ENCODE data around the gene SLC16A2.

SLC16A2 gene

DNA sequence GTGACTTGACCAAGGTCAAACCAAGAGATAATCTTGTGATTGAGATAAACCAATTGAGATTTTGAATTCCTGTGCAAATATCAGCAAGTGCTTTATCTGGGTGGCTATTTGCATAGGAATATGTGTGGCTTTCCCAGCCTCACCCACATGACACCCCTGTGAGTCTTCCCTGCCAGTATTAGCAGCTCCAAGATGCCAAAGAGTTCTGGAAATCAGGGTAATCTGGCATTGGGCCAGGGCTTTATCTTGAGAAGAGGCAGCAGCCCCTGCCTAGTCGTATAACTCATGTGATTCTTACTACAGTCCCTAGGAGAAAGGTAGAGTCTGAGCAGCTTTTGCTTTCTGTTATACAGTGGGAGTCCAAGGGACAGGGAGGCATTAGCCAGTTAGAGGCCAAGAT, 105.5 kb downstream of the SLC16A2 start:
- Histone ChIP-seq H3K27ac (ENCODE audit: extremely low read depth, low read depth, low read length) (no peak overlapping the region), H3K4me3 (ENCODE audit: low read depth, low read length) (no peak overlapping the region), H3K4me1 (ENCODE audit: control insufficient read depth, insufficient read depth, low read length) (no peaks in the 10 kb centered on the region), H3K9me3 (ENCODE audit: control insufficient read depth, insufficient read depth, low read depth, low read length) (no peaks in the 10 kb centered on the region), H3K36me3 (ENCODE audit: control insufficient read depth in 2 of 2, insufficient read depth in 1 of 2, low read length in 2 of 2) (peaks cover 0 to 3% of the 10 kb centered on the region in 2 experiments; a peak in 1 of 3 replicates)
- ChIA-PET CTCF (interaction anchor here (1.0 to 2.5 kb wide), 2 partner anchors 33 to 107 kb away, joined by 4 to 7 read pairs; no protein-coding TSS in a partner anchor), POLR2A (no interaction called here)
- TF ChIP-seq MYNN (tag by site-specific recombination; IDR thresholded peaks at IDR 0.05; ENCODE audit: borderline replicate concordance) (no peak), ZNF837 (tag by site-specific recombination; IDR thresholded peaks at IDR 0.05) (no peak), KLF1 (tag by site-specific recombination; IDR thresholded peaks at IDR 0.05) (no peak), ZNF626 (tag by site-specific recombination; IDR thresholded peaks at IDR 0.05) (no peak), ZNF433 (tag by site-specific recombination; IDR thresholded peaks at IDR 0.05; ENCODE audit: low read depth) (no peak), SP3 (tag by site-specific recombination; IDR thresholded peaks at IDR 0.05) (no peak), ZFHX2 (tag by site-specific recombination; conservative IDR thresholded peaks at IDR 0.05) (no peak), ZNF792 (tag by site-specific recombination; IDR thresholded peaks at IDR 0.05) (no peak), ZNF155 (tag by site-specific recombination; IDR thresholded peaks at IDR 0.05) (no peak), ZNF623 (tag by site-specific recombination; IDR thresholded peaks at IDR 0.05) (no peak), BCL11A (tag by site-specific recombination; IDR thresholded peaks at IDR 0.05; ENCODE audit: low read depth) (no peak), ZNF548 (tag by site-specific recombination; IDR thresholded peaks at IDR 0.05) (no peak), ZNF146 (tag by site-specific recombination; IDR thresholded peaks at IDR 0.05) (no peak), ZFP37 (tag by site-specific recombination; IDR thresholded peaks at IDR 0.05) (no peak), ZNF549 (tag by site-specific recombination; IDR thresholded peaks at IDR 0.05) (no peak), ZNF202 (tag by site-specific recombination; IDR thresholded peaks at IDR 0.05; ENCODE audit: borderline replicate concordance) (no peak)
- TF ChIP-seq, protein P1, sequence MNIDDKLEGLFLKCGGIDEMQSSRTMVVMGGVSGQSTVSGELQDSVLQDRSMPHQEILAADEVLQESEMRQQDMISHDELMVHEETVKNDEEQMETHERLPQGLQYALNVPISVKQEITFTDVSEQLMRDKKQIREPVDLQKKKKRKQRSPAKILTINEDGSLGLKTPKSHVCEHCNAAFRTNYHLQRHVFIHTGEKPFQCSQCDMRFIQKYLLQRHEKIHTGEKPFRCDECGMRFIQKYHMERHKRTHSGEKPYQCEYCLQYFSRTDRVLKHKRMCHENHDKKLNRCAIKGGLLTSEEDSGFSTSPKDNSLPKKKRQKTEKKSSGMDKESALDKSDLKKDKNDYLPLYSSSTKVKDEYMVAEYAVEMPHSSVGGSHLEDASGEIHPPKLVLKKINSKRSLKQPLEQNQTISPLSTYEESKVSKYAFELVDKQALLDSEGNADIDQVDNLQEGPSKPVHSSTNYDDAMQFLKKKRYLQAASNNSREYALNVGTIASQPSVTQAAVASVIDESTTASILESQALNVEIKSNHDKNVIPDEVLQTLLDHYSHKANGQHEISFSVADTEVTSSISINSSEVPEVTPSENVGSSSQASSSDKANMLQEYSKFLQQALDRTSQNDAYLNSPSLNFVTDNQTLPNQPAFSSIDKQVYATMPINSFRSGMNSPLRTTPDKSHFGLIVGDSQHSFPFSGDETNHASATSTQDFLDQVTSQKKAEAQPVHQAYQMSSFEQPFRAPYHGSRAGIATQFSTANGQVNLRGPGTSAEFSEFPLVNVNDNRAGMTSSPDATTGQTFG (tag by site-specific recombination; IDR thresholded peaks at IDR 0.05; ENCODE audit: borderline replicate concordance): no peak

DNA sequence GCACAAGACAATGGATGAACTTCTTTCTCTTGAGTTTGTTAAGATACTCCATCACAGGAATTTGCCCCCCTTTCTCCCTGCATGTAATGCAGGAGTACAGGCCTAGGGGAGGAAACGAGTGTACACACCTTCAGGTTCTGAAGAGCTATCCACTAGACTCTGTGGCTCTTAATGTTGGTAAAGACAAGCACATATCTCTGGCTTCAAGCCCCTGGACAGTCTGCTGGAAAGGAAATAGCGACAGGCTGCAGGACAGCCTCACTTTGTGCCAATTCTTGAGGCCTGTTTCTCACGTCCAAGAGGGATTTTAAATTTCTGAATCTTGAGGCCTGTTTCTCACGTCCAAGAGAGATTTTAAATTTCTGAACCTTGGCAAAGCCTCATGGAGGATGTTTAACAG, 106.1 kb downstream of the SLC16A2 start:
- no peak overlapping the region for H3K4me3 ChIP-seq (ENCODE audit: low read depth, low read length)
- TF ChIP-seq ZNF157 (tag by site-specific recombination; IDR thresholded peaks at IDR 0.05) (no peak), ZNF292 (tag by site-specific recombination; IDR thresholded peaks at IDR 0.05; ENCODE audit: borderline replicate concordance, low read depth) (no peak), ZNF677 (tag by site-specific recombination; IDR thresholded peaks at IDR 0.05) (no peak), ZNF776 (tag by site-specific recombination; IDR thresholded peaks at IDR 0.05; ENCODE audit: borderline replicate concordance) (no peak), ZNF354C (tag by site-specific recombination; IDR thresholded peaks at IDR 0.05; ENCODE audit: borderline replicate concordance, low read depth) (no peak), ZFP41 (tag by site-specific recombination; IDR thresholded peaks at IDR 0.05; ENCODE audit: borderline replicate concordance) (no peak)
- TF ChIP-seq, protein P2, sequence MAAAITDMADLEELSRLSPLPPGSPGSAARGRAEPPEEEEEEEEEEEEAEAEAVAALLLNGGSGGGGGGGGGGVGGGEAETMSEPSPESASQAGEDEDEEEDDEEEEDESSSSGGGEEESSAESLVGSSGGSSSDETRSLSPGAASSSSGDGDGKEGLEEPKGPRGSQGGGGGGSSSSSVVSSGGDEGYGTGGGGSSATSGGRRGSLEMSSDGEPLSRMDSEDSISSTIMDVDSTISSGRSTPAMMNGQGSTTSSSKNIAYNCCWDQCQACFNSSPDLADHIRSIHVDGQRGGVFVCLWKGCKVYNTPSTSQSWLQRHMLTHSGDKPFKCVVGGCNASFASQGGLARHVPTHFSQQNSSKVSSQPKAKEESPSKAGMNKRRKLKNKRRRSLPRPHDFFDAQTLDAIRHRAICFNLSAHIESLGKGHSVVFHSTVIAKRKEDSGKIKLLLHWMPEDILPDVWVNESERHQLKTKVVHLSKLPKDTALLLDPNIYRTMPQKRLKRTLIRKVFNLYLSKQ (tag by site-specific recombination; IDR thresholded peaks at IDR 0.05; ENCODE audit: borderline replicate concordance): no peak
- H3K4me1 ChIP-seq (ENCODE audit: control insufficient read depth, insufficient read depth, low read length): no peaks in the 10 kb centered on the region
- H3K27ac ChIP-seq (ENCODE audit: extremely low read depth, low read depth, low read length): no peak overlapping the region
- H3K9me3 ChIP-seq (ENCODE audit: control insufficient read depth, insufficient read depth, low read depth, low read length): no peaks in the 10 kb centered on the region; the same call in 1 of the 2 replicates
- peaks cover 0 to 8% of the 10 kb centered on the region in 2 experiments; a peak in 1 of 3 replicates for H3K36me3 ChIP-seq (ENCODE audit: control insufficient read depth in 2 of 2, insufficient read depth in 1 of 2, low read length in 2 of 2)
- POLR2A ChIA-PET: no interaction called here
- CTCF ChIA-PET: interaction anchor here (1.0 to 2.5 kb wide), 2 partner anchors 34 to 108 kb away, joined by 4 to 7 read pairs; no protein-coding TSS in a partner anchor

All from HEK293 (cell line).